HG02678 (cell line): ENCODE measurements around the gene TRIO.
A peak's percentile ranks its signal among the peaks of the same experiment; 100 is the strongest.

Source experiments
- ATAC-seq: cut with Tn5 transposase; IDR thresholded peaks from one replicate; pipeline ENCODE4 v1.9.1; 2021; ENCODE audit warnings: mild to moderate bottlenecking, moderate library complexity; ENCODE audit not compliant: unreplicated experiment

The TRIO gene

GRCh38 chr5:14281746-14282181 is 138.6 kb downstream of the TRIO start:
- ATAC-seq = peak; percentile 73

GRCh38 chr5:14283139-14283538 is 140.0 kb downstream of the TRIO start:
- no peak for ATAC-seq

- ATAC-seq = no peak
Measured at GRCh38 chr5:14284392-14285148, 141.4 kb downstream of the TRIO start.

- no peak for ATAC-seq
Measured at GRCh38 chr5:14286007-14286406, 142.9 kb downstream of the TRIO start.

GRCh38 chr5:14286574-14287421 is 143.7 kb downstream of the TRIO start:
- ATAC-seq = peak; percentile 81

GRCh38 chr5:14292766-14293658 is 149.9 kb downstream of the TRIO start:
- no peak for ATAC-seq

GRCh38 chr5:14295610-14296009 is 152.5 kb downstream of the TRIO start:
- ATAC-seq = no peak

- no peak for ATAC-seq
Measured at GRCh38 chr5:14296533-14297331, 153.6 kb downstream of the TRIO start.

- no peak for ATAC-seq
Measured at GRCh38 chr5:14297697-14298096, 154.6 kb downstream of the TRIO start.

- no peak for ATAC-seq
Measured at GRCh38 chr5:14298126-14298847, 155.1 kb downstream of the TRIO start.

GRCh38 chr5:14299666-14300065 is 156.5 kb downstream of the TRIO start:
- ATAC-seq = no peak

GRCh38 chr5:14301186-14301585 is 158.0 kb downstream of the TRIO start:
- no peak for ATAC-seq

GRCh38 chr5:14302330-14302729 is 159.2 kb downstream of the TRIO start:
- ATAC-seq = no peak

GRCh38 chr5:14305045-14305444 is 161.9 kb downstream of the TRIO start:
- no peak for ATAC-seq

- no peak for ATAC-seq
Measured at GRCh38 chr5:14306329-14306815, 163.2 kb downstream of the TRIO start.

- ATAC-seq = no peak
Measured at GRCh38 chr5:14308384-14309154, 165.4 kb downstream of the TRIO start.

GRCh38 chr5:14309199-14309598 is 166.1 kb downstream of the TRIO start:
- ATAC-seq = no peak

GRCh38 chr5:14309878-14310531 is 166.9 kb downstream of the TRIO start:
- no peak for ATAC-seq
